ENCODE measurements around the gene SMIM27.

DNA sequence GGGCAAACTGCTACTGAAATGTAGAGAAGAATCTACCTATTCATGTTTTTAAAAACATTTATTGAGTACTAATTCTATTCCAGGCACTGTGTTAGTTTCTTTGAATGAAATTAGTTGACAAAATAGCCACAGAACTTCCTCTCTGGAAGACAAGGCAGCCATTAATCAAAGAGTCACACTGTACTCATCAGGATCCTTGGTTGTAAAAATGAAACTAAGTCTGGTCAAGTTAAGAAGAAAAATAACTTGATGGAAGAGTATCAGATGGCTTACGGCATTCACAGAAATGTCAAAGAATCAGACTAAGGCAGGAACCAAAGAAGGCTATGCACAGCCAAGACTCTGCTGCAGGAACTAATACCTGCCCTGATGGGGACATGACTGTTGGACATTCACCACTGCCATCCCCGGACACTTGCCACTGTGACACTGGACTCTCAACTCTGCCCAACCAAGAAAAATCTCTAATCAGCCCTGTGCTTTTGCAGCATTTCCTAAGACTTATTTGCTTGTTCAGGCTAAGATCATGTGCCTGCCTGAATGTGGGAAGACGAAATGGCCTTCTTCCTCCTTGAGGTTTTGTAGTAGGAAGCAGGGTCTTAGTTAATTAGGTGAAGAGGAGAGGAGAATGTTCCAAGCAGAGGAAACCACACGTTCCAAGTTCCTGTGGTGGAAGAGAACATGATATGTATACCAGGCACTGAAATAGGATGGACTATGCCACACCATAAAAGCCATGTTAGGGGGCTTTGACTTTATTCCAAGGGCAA lies 44.2 kb downstream of the SMIM27 start:
- TF ChIP-seq POLR2AphosphoS5 (IDR thresholded peaks at IDR 0.05; ENCODE audit: low read depth, low read length) (no peak), POLR2A (IDR thresholded peaks at IDR 0.05; ENCODE audit: low read depth, low read length) (no peak)

All from GM12892 (cell line).